ENCODE measurements around the gene RAB3A.

DNA sequence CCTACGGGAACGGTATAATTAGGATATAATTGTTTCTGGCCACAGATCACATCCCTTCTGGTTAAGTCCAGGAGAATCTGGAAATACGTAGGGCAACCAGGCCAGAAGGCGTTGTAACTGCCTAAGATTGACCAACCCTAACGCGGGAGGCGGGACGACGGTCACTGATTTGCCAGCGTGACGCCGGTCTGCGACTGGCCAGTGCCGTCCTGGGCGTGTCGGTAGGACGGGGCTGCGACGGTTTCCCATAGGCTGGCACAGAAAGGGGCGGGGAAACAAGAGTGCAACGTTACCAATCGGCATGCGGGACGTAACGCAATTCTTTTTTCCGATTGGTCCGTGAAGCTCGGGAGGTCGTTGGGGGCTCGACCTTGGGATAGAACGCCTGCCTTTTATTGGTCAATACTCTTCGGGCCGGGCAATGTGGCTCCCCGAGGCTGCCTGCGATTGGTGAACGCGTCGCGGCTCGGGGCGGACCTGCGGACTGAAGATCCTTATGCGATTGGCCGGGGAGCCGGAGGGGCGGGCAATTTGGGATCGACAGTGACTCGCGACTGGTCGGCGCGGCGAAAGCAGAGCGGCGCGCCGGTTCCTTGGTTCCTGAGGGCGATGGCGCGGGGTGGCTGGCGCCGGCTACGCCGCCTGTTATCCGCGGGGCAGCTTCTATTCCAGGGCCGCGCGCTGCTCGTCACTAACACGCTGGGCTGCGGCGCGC is 11.0 kb downstream of the RAB3A start, which contains the start of gene MPV17L2:
- TF ChIP-seq, protein P1, sequence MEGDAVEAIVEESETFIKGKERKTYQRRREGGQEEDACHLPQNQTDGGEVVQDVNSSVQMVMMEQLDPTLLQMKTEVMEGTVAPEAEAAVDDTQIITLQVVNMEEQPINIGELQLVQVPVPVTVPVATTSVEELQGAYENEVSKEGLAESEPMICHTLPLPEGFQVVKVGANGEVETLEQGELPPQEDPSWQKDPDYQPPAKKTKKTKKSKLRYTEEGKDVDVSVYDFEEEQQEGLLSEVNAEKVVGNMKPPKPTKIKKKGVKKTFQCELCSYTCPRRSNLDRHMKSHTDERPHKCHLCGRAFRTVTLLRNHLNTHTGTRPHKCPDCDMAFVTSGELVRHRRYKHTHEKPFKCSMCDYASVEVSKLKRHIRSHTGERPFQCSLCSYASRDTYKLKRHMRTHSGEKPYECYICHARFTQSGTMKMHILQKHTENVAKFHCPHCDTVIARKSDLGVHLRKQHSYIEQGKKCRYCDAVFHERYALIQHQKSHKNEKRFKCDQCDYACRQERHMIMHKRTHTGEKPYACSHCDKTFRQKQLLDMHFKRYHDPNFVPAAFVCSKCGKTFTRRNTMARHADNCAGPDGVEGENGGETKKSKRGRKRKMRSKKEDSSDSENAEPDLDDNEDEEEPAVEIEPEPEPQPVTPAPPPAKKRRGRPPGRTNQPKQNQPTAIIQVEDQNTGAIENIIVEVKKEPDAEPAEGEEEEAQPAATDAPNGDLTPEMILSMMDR (IDR thresholded peaks at IDR 0.05) = no peak
- TF ChIP-seq EP300 (IDR thresholded peaks at IDR 0.05) = no peak
- TF ChIP-seq POLR2A (IDR thresholded peaks at IDR 0.05) = peak in 2 of 4 donors; percentile 68 to 91
- TF ChIP-seq POLR2AphosphoS5 (IDR thresholded peaks at IDR 0.05) = peak; percentile 91 to 99 (median 98)

Data from stomach (tissue), 4 donors.